Coronary artery (tissue), 2 donors: ENCODE data around the gene TMEM18.
A peak's percentile ranks its signal among the peaks of the same experiment; 100 is the strongest.

Source experiments
- DNase-seq: peaks from one replicate; pipeline ENCODE4 v3.0.0-alpha.2; 2017; ENCODE audit warnings: low spot score
- H3K27ac ChIP-seq, 2 donors: fragments of 200-600 bp; sonication (generic); one replicate each; pipeline ENCODE4 v1.5.1; 2016 to 2019
- H3K4me3 ChIP-seq: fragments of 200-600 bp; sonication (generic); 2 replicates; pipeline ENCODE4 v1.5.1; 2016; ENCODE audit warnings: mild to moderate bottlenecking, moderate library complexity
- TF ChIP-seq, protein P1 (sequence below): fragments of 200-600 bp; sonication (generic); IDR thresholded peaks from one replicate; pipeline ENCODE4 v1.5.1; 2019; ENCODE audit warnings: antibody characterized with exemption

Gene TMEM18

DNA sequence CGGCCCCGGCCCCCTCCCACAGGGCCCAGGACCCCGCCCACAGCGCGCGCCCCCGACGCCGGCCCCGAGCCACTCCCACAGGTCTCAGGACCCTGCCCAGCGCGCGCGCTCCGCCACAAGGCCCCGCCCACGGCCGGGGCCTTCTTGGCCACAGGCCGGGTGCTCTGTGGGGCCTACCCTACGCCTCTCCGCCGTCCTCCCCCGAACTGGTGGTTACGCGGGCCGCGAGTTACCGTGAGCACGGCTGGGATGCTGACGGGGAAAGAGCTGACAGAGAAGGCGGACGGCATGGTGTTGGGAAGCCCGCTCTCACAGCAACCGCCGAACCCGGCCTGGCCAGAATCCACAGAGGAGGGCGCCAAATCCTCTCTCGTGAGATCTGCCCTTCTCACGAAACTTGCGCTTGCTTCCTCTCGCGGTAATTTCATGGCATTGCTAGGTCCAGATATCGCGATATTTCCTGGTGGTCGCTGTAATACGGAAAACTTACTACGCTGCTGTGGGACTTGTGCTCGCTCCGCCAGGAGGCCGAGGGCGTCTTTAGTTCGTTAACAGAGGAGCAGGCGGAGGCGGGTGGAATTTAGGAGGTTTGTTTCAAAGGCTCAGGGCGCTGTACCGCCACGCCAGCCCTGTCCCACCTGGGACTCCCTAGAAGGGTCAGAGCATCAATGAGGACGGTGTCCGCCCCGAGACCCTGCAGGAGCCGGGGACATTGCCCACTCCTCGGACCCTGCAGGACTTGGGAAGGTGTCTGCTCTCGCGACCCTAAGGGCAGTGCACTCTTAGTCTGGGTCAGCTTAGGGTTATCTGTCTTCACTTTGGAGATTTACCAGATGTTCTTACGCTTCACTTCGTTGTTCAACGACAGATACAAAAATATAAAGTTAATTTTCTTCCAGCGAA is at the start of gene TMEM18:
Gene TMEM18, minus strand, starts transcription at position 351 of the 903 bp plus-strand sequence. Its CDS starts 61 bp downstream, at position 290.
- DNase-seq: peak; percentile 98
- TF ChIP-seq, protein P1, sequence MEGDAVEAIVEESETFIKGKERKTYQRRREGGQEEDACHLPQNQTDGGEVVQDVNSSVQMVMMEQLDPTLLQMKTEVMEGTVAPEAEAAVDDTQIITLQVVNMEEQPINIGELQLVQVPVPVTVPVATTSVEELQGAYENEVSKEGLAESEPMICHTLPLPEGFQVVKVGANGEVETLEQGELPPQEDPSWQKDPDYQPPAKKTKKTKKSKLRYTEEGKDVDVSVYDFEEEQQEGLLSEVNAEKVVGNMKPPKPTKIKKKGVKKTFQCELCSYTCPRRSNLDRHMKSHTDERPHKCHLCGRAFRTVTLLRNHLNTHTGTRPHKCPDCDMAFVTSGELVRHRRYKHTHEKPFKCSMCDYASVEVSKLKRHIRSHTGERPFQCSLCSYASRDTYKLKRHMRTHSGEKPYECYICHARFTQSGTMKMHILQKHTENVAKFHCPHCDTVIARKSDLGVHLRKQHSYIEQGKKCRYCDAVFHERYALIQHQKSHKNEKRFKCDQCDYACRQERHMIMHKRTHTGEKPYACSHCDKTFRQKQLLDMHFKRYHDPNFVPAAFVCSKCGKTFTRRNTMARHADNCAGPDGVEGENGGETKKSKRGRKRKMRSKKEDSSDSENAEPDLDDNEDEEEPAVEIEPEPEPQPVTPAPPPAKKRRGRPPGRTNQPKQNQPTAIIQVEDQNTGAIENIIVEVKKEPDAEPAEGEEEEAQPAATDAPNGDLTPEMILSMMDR: no peak
- H3K4me3 ChIP-seq: peak within 1 kb of the TSS; percentile 78
- peak within 1 kb of the TSS; percentile 94 to 99 for H3K27ac ChIP-seq

DNA sequence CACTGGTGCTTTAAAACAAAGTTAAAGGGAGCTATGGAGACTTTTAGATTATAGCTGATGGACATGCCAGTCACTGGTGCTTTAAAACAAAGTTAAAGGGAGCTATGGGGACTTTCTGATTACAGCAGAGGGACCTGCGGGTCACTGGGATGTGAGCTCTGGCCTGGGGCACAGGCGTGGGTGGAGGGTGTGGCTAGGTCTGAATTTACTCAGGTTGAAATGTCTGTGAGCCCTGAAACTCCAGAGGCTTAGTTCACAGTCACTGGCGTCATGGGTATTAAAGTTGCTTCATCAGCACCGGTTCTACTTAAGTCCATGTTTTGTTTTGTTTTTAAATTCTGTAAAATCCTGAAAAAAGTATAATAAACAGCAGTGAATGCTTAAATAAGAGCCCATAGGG is 49.0 kb upstream of the TMEM18 start:
- no peak overlapping the region for H3K4me3 ChIP-seq
- DNase-seq: no peak
- TF ChIP-seq, protein P1: no peak
- no peak overlapping the region for H3K27ac ChIP-seq

DNA sequence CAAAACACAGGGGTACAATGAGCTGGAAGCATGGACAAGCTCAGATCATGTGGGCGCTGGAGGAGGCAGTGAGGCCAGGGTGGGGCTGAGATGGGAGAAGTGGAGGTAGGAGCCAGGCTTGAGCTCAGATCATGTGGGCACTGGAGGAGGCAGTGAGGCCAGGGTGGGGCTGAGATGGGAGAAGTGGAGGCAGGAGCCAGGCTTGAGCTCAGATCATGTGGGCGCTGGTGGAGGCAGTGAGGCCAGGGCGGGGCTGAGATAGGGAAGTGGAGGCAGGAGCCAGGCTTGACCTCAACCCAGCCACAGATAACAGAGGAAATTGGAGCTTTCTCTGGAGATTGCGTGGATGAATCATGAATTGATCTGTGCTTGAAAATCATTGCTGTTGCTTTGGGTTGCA is 48.3 kb upstream of the TMEM18 start:
- no peak overlapping the region for H3K27ac ChIP-seq
- TF ChIP-seq, protein P1: no peak
- no peak for DNase-seq
- no peak overlapping the region for H3K4me3 ChIP-seq

DNA sequence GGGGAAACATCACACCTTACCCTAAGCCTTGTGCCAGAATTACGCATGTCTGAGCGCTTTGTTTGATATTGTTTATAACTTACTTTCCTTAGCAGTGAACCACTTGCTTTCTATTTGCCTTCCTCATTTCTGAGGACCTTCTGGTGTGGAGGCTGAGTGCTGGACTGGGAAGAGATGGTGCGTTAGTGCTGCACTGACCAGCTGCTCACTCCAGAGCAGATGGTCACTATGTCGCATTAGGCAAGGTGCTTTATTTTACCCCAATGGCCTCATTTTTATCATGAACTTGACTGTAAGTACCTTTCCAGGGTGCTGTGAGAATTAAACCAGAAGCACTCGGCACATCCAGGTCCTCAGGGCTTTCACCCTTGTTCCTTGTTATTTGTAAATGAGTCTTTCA is 46.6 kb upstream of the TMEM18 start:
- no peak overlapping the region for H3K27ac ChIP-seq
- no peak for DNase-seq
- TF ChIP-seq, protein P1: no peak
- no peak overlapping the region for H3K4me3 ChIP-seq

DNA sequence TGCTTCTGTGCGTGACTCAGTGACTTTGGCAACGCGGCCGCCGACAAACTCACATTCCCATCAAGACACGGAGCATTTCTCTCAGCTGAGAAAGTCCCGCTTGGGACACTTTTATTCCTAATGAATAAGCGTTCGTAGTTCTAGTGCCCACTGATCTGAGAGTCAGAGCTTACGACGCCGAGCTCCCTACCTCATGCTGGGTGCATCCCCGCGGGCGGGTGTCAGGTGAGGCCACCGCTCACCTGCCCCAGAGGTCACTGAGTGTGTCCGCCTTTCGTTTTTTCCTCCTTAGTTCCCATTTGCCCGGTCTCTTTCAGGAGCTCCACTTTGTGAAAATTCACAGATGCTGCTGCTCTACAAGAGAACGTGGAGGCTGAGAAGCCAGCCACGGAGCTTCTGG is 43.6 kb upstream of the TMEM18 start:
- DNase-seq: no peak
- TF ChIP-seq, protein P1: no peak
- H3K4me3 ChIP-seq: no peak overlapping the region
- H3K27ac ChIP-seq: no peak overlapping the region

DNA sequence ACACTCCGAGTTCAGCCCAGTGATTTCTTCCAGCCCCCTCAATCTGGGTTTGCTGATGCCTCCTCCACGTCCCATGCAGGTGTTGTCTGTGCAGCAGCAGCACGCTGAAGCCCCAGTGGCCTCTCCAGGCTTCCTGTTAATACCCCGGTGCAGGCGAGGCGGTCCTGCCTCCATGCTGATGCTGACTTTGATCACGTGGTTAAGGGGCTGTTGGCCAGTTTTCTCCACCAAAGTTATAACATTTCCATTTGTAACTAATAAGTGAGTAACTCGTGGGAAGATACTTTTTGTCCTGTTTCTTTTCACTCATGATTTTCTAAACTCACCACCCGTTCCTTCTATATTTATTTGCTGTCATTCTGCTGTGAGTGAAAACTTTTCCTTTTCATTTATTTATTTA is 42.5 kb upstream of the TMEM18 start:
- DNase-seq: no peak
- TF ChIP-seq, protein P1: no peak

DNA sequence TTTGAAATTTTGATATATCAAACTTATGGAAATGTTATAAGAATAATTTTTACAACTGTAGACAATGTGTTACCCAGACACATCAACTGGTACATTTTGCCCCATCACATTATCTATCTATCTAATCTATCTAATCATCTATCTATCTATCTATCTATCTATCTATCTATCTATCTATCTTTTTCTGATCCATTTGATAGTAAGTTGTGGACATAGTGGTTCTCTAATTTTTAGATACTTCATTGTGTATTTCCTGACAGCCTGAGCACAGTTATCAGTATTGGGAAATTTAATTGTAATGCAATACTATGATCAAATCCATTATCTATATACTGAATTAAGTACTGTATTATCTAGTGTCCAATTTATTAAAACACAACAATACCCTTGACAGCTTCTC is 42.0 kb upstream of the TMEM18 start:
- Histone ChIP-seq H3K4me3 (no peak overlapping the region), H3K27ac (no peak overlapping the region)
- DNase-seq: no peak
- TF ChIP-seq, protein P1: no peak

More for the DNA sequence above, 42.5 kb upstream of the TMEM18 start:
- H3K4me3 ChIP-seq: no peak overlapping the region
- H3K27ac ChIP-seq: no peak overlapping the region
